Activated T-cell treated with anti-CD3 and anti-CD28 coated beads, Interleukin-2, amount 50 U/mL, for 4 hours (primary cell): ENCODE data around the gene CLEC16A. TPM values are rescaled to one million over a fixed set of nuclear protein-coding genes. Genes with fewer than 3 reads are reported as not detected.
A peak's percentile ranks its signal among the peaks of the same experiment; 100 is the strongest.
"Not testable (repeated sequence)": the region's sequence is repeated elsewhere in the genome, so short reads cannot be mapped to it uniquely, and the experiment has no call there.

Experiments used
- ATAC-seq, 2 donors: fragments of 200-7000 bp; cut with Tn5 transposase; one replicate each; pipeline ENCODE4 v1.10.0; 2021
- DNase-seq: peaks from one replicate; pipeline ENCODE4 v3.0.0-alpha.2; 2020
- H3K27me3 Mint-ChIP-seq: one replicate; pipeline ENCODE4 v1.8.0; 2021; ENCODE audit warnings: low read depth, mixed read lengths
- H3K36me3 Mint-ChIP-seq: one replicate; pipeline ENCODE4 v1.8.0; 2022; ENCODE audit warnings: mixed read lengths; ENCODE audit not compliant: insufficient read depth
- H3K4me1 Mint-ChIP-seq: one replicate; pipeline ENCODE4 v1.8.0; 2021; ENCODE audit warnings: low read depth, mixed read lengths
- H3K4me3 Mint-ChIP-seq: one replicate; pipeline ENCODE4 v1.8.0; 2021; ENCODE audit warnings: mild to moderate bottlenecking, moderate library complexity, mixed read lengths
- H3K9me3 Mint-ChIP-seq: one replicate; pipeline ENCODE4 v1.8.0; 2021; ENCODE audit warnings: mixed read lengths
- total RNA-seq, 3 donors: library from RNA; stranded (reverse); gene quantifications; one replicate each; pipeline ENCODE4 v1.2.1, GENCODE V29; 2021

CLEC16A gene
- total RNA-seq, 3 donors from 2014 or later: 25.2 to 26.4 (median 26.3) TPM

DNA sequence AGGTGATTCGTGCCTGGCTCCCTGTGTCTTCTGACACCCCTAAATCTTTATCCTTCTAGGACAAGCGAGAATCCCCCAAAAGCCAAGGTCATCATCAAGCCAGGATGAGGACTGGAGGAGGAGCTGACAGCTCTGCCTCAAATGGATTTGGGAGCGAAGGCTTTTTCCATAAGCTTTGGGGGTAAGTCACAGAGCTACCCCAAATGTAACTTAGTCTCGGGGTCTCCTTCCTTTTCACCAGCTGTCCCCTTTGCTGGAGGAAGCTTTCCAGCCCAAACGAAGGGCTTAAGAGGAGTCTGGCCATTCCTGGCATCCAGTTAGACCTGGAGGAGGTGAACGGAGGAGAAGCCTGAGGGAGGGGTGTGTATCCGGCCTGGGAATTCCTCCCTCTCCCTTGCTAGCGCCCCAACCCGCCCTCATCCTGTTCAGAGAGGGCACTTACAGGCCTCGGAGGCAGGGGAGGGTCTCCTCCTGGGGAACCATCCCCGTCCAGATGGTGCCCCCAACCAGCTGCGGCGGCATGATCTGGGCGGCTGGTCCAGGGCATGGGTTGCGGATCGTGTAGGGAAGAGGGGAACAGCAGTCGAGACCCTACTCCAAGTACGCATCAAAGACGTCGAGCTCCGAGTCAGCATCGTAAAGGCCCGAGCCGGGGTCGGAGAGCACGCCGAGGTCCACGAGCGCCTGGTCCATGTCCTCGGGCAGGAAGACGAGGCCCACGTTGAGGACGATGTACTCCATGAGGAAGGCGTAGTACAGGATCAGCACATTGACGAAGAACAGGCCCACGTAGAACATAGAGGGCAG lies 3.0 kb upstream of the CLEC16A start:
- Mint-ChIP-seq H3K9me3 (no peaks in the 10 kb centered on the region), H3K4me1 (peaks cover 80% of the 10 kb centered on the region), H3K36me3 (peaks cover 14% of the 10 kb centered on the region), H3K4me3 (peak overlapping the region; percentile 97), H3K27me3 (no peaks in the 10 kb centered on the region)
- ATAC-seq: peak in 1 of 2 donors; percentile 3
- no peak for DNase-seq

GRCh38 chr16:10941935-10942351 lies 2.4 kb upstream of the CLEC16A start:
- peaks cover 14% of the 10 kb centered on the region for H3K36me3 Mint-ChIP-seq
- H3K4me3 Mint-ChIP-seq: peak overlapping the region; percentile 97
- ATAC-seq: peak; percentile 4 to 11
- H3K27me3 Mint-ChIP-seq, H3K9me3 Mint-ChIP-seq, DNase-seq: not testable (repeated sequence)
- H3K4me1 Mint-ChIP-seq: peaks cover 75% of the 10 kb centered on the region

DNA sequence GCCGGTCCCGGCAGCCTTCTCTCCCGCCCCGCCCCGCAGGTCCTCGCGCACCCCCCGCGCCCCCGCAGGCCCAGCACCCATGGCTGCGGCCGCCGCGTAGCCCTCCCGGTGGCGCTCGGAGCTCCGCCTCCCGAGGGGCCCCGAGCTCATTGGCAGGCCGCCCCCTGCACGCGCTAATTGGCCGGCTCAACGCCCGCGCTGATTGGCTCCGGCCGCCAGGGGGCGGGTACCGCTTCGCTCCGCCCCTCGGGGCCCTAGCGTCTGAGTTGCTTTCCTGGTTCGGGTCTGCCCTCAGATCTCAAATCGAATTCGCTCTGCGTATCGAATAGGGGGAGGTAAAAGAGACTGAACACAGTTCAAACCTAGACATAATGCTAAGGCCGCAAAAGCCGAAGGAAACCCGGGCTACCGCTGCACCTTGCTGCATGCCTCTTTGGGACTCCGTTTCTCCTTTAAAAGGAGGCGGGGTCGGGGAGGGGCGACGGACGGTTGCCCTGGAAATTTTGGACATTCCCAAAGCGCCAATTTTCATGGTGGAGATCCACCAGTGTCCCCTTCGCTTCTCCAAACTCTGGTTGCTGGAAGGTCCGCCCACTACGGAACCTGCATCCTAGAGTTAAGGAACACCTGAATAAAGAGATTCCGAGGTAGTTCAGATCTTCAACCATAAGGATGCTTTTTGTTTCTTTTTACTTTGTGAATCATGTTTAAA lies 1.9 kb upstream of the CLEC16A start, which contains the start of gene DEXI:
TSS of gene DEXI (minus strand) at position 117 of the 712 bp plus-strand sequence. CDS start 463 bp downstream, outside the sequence.
- H3K9me3 Mint-ChIP-seq: no peaks in the 10 kb centered on the region

DNA sequence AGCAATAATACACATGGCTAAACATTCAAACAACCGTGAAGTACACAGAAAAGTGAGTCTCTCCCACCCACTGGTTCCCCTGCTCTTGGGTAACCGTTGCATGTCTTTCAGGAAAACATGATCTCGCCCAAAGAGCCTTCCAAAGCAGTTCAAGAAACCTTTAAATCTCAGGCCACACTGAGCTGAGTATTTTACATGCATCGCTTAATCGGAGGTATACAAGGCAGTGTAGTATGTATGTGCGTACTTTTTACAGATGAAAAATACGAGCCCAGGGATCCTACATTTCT lies 1.4 kb upstream of the CLEC16A start:
- H3K27me3 Mint-ChIP-seq: no peaks in the 10 kb centered on the region
- DNase-seq (no peak), ATAC-seq (no peak)
- peaks cover 70% of the 10 kb centered on the region for H3K4me1 Mint-ChIP-seq
- H3K9me3 Mint-ChIP-seq: no peaks in the 10 kb centered on the region
- H3K36me3 Mint-ChIP-seq: peaks cover 15% of the 10 kb centered on the region
- peak overlapping the region; percentile 76 for H3K4me3 Mint-ChIP-seq

More for the DNA sequence above, 1.9 kb upstream of the CLEC16A start, which contains the start of gene DEXI:
- DNase-seq (peak; percentile 94), ATAC-seq (peak; percentile 82 to 83)
- Mint-ChIP-seq H3K4me3 (peak within 1 kb of the TSS; percentile 97), H3K36me3 (peaks cover 16% of the 10 kb centered on the region), H3K4me1 (peaks cover 74% of the 10 kb centered on the region), H3K27me3 (no peaks in the 10 kb centered on the region)

- peaks cover 65% of the 10 kb centered on the region for H3K4me1 Mint-ChIP-seq
- no peak for DNase-seq
- peaks cover 3% of the 10 kb centered on the region for H3K36me3 Mint-ChIP-seq
- no peak for ATAC-seq
- no peaks in the 10 kb centered on the region for H3K9me3 Mint-ChIP-seq
- H3K27me3 Mint-ChIP-seq: no peaks in the 10 kb centered on the region
- peak overlapping the region; percentile 91 for H3K4me3 Mint-ChIP-seq
Measured at GRCh38 chr16:10945065-10945787, 862 bp downstream of the CLEC16A start.

GRCh38 chr16:10946308-10946707 lies 1.9 kb downstream of the CLEC16A start:
- H3K4me3 Mint-ChIP-seq: peak overlapping the region; percentile 91
- DNase-seq (no peak), ATAC-seq (no peak)
- H3K36me3 Mint-ChIP-seq: peaks cover 3% of the 10 kb centered on the region
- H3K4me1 Mint-ChIP-seq: peaks cover 61% of the 10 kb centered on the region
- H3K9me3 Mint-ChIP-seq: no peaks in the 10 kb centered on the region
- no peaks in the 10 kb centered on the region for H3K27me3 Mint-ChIP-seq

DNA sequence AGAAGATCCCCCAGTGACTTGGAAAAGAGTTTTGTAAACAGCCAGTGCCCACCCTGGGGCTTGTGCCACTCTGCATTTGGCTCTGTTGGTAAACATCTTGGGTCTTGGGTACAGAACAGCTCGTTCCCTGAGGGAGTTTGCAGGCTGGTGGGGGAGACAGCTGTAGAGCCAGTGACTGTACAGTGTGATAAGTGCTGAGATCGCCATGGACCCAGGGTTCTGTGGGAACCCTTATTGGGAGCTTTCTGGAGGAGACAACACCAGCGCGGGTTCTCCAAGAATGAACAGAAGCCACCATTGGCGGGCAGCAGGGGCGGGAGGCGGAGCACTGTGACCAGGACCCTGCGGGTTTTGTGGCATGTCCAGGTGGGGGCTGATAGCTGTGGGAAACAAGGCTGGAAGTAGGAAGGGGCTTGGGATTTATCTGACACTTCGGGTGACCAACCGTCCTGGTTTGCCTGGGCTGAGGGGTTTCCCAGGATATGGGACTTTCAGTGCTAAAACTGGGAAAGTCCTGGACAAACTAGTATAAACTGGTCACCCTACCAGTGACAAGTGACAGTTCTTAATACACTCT lies 2.9 kb downstream of the CLEC16A start:
- Mint-ChIP-seq H3K4me1 (peaks cover 61% of the 10 kb centered on the region), H3K4me3 (no peak overlapping the region)
- no peak for ATAC-seq

DNA sequence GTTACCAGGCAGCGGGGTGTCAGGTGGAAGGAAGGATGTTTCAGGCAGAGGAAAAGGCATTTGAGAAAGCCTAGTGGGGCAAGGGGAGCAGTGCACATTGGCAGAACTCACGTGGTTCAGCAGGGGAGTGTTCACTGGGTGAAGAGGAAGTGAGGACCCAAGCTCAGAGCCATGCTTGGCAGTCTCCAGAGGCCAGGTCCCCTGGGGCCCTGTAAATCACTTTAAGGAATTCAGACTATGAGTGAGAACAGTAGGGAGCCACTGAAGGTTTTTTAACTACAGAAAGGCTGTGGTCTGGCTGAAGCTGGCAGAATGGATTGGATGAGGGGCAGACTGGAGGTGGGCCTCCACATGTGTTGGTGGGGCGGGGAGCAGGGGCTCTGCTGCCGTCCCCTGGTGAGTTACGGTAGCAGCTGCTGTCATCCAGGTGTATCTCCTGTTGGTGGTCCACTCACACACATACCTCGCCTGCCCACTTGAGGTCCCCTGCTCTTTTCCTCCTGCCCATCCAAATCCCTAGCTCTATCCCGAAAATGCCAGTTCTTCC lies 5.1 kb downstream of the CLEC16A start:
- Mint-ChIP-seq H3K9me3 (no peaks in the 10 kb centered on the region), H3K4me1 (peaks cover 55% of the 10 kb centered on the region), H3K4me3 (no peak overlapping the region)

More for the DNA sequence above, 2.9 kb downstream of the CLEC16A start:
- no peaks in the 10 kb centered on the region for H3K9me3 Mint-ChIP-seq
- no peaks in the 10 kb centered on the region for H3K27me3 Mint-ChIP-seq
- peaks cover 3% of the 10 kb centered on the region for H3K36me3 Mint-ChIP-seq
- no peak for DNase-seq

GRCh38 chr16:10950393-10950792 lies 6.0 kb downstream of the CLEC16A start:
- Mint-ChIP-seq H3K4me1 (peaks cover 57% of the 10 kb centered on the region), H3K36me3 (peaks cover 3% of the 10 kb centered on the region), H3K27me3 (no peaks in the 10 kb centered on the region), H3K4me3 (no peak overlapping the region), H3K9me3 (no peaks in the 10 kb centered on the region)
- DNase-seq (no peak), ATAC-seq (no peak)

More for the DNA sequence above, 5.1 kb downstream of the CLEC16A start:
- DNase-seq (no peak), ATAC-seq (peak; percentile 46 to 66)
- H3K27me3 Mint-ChIP-seq: no peaks in the 10 kb centered on the region
- peaks cover 3% of the 10 kb centered on the region for H3K36me3 Mint-ChIP-seq

GRCh38 chr16:10951026-10951425 lies 6.7 kb downstream of the CLEC16A start:
- ATAC-seq (no peak), DNase-seq (no peak)
- Mint-ChIP-seq H3K9me3 (no peaks in the 10 kb centered on the region), H3K27me3 (no peaks in the 10 kb centered on the region), H3K4me3 (no peak overlapping the region), H3K4me1 (peaks cover 55% of the 10 kb centered on the region), H3K36me3 (peaks cover 3% of the 10 kb centered on the region)

DNA sequence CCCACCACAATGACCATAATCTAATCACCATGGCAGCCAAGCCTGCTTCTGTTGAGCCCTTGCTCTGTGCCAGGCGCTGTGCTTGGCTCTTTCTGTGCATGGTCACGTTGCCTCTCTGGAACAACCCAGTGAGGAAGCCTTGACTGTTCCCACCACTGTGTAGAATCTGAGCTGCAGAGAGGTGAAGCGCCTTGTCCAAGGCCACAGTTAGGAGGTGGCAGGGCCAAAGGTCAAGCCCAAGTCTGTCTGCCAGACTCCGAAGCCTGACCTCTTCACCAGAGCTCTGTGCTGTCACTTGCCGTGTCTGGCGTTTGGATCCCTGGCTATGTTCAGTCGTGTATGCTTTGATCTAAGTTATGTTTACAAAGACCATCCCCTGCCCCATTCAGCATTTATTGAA lies 10.5 kb downstream of the CLEC16A start:
- H3K27me3 Mint-ChIP-seq: no peaks in the 10 kb centered on the region
- no peaks in the 10 kb centered on the region for H3K9me3 Mint-ChIP-seq
- ATAC-seq: no peak
- H3K4me3 Mint-ChIP-seq: no peak overlapping the region
- no peak for DNase-seq
- peaks cover 8% of the 10 kb centered on the region for H3K36me3 Mint-ChIP-seq
- H3K4me1 Mint-ChIP-seq: peaks cover 51% of the 10 kb centered on the region

DNA sequence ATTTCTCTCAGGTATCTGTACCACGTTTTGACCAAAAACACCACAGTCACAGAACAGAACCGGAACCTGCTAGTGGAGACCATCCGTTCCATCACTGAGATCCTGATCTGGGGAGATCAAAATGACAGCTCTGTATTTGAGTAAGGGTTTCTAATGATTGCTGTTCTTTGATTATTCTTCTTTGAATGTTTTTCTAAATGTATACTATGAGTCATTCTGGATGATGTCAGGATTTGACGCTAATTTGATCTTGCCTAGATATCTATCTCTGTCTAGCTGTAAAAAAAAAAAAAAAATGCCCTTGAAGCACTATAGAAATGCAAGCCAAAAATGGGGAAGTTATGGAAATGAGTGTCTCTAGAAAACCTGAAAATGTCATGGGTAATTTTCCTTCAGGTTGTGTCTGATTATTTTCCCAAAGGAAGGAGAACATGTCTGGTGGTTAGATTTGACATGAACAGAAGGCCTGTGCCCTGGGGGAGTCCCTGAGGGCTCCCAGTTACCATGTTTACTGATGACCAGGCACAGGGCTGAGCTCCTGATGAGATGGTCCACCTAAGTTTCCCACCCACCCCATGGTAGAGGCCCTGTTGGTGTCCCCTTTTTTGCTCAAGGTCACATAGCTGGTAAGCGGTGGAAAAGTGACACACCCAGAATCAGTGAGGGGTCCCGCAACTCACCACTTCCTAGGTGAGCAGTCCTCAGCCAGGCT lies 13.6 kb downstream of the CLEC16A start:
- peaks cover 19% of the 10 kb centered on the region for H3K36me3 Mint-ChIP-seq
- DNase-seq: no peak
- ATAC-seq: peak; percentile 70 to 86
- no peaks in the 10 kb centered on the region for H3K27me3 Mint-ChIP-seq
- peak overlapping the region; percentile 2 for H3K4me3 Mint-ChIP-seq
- peaks cover 52% of the 10 kb centered on the region for H3K4me1 Mint-ChIP-seq
- no peaks in the 10 kb centered on the region for H3K9me3 Mint-ChIP-seq

DNA sequence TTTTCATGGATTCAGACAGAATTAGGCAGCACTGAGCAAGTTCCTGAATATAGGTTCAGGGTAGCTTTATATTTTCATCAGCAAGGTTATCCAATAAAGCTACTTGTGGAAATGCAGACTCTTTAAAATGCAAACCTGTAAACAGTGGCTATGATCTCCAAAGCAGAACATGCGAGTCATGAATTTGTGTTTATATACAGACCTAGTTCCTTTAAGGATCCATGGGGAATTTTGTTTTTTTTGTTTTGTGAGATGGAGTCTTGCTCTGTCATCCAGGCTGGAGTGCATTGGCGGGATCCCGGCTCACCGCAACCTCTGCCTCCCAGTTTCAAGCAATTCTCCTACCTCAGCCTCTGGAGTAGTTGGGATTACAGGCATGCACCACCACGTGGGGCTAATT lies 14.8 kb downstream of the CLEC16A start:
- Mint-ChIP-seq H3K4me3 (no peak overlapping the region), H3K36me3 (peaks cover 26% of the 10 kb centered on the region), H3K4me1 (peaks cover 54% of the 10 kb centered on the region), H3K27me3 (no peaks in the 10 kb centered on the region), H3K9me3 (no peaks in the 10 kb centered on the region)
- ATAC-seq: no peak
- DNase-seq: no peak
